NB4 (cell line): ENCODE measurements around the gene IL3RA.
"Not testable (repeated sequence)": the region's sequence is repeated elsewhere in the genome, so short reads cannot be mapped to it uniquely, and the experiment has no call there.

Experiments used
- DNase-seq: peaks from one replicate; pipeline ENCODE4 v3.0.0; 2010; ENCODE audit warnings: low read depth
- H3K4me3 ChIP-seq: one replicate; pipeline ENCODE4 v1.5.1; 2011; ENCODE audit warnings: mild to moderate bottlenecking, low read depth, low read length, moderate library complexity
- CTCF ChIP-seq: IDR thresholded peaks from one replicate; pipeline ENCODE4 v1.5.1; 2012; ENCODE audit warnings: low read depth, low read length
- MAX ChIP-seq: IDR thresholded peaks from 2 replicates; pipeline ENCODE4 v1.6.1; 2011; ENCODE audit warnings: low read depth, low read length
- MYC ChIP-seq: IDR thresholded peaks from 2 replicates; pipeline ENCODE4 v1.6.1; 2011; ENCODE audit warnings: low read depth, low read length
- POLR2A ChIP-seq: IDR thresholded peaks from 2 replicates; pipeline ENCODE4 v1.6.1; 2011; ENCODE audit warnings: mild to moderate bottlenecking; ENCODE audit not compliant: insufficient read length; ENCODE audit errors: extremely low read depth

IL3RA gene

GRCh38 chrX:1300449-1300848 is 36.1 kb upstream of the IL3RA start:
- no peak overlapping the region for H3K4me3 ChIP-seq
- no peak for DNase-seq
- no peak for TF ChIP-seq MAX
- no peak for TF ChIP-seq MYC
- no peak for TF ChIP-seq CTCF
- TF ChIP-seq POLR2A, result no peak

- no peak for DNase-seq
- H3K4me3 ChIP-seq, result no peak overlapping the region
- no peak for TF ChIP-seq POLR2A
- TF ChIP-seq MYC, result no peak
- no peak for TF ChIP-seq MAX
- no peak for TF ChIP-seq CTCF
These were observed 31.2 kb upstream of the IL3RA start for GRCh38 chrX:1305411-1305810.

- no peak for TF ChIP-seq MAX
- no peak for TF ChIP-seq POLR2A
- TF ChIP-seq CTCF, result no peak
- no peak for TF ChIP-seq MYC
- no peak overlapping the region for H3K4me3 ChIP-seq
These were observed 29.5 kb upstream of the IL3RA start for GRCh38 chrX:1306909-1307625.

GRCh38 chrX:1307626-1308340 is 28.8 kb upstream of the IL3RA start:
- no peak overlapping the region for H3K4me3 ChIP-seq
- DNase-seq, result no peak
- no peak for TF ChIP-seq MAX
- no peak for TF ChIP-seq MYC
- no peak for TF ChIP-seq CTCF
- no peak for TF ChIP-seq POLR2A

More at GRCh38 chrX:1306909-1307625, 29.5 kb upstream of the IL3RA start:
- no peak for DNase-seq

GRCh38 chrX:1308476-1308875 is 28.1 kb upstream of the IL3RA start:
- TF ChIP-seq MYC (no peak), MAX (no peak), CTCF (no peak), POLR2A (no peak)
- H3K4me3 ChIP-seq, result no peak overlapping the region
- DNase-seq, result no peak

- not testable (repeated sequence) for H3K4me3 ChIP-seq, DNase-seq
These were observed 27.7 kb upstream of the IL3RA start for GRCh38 chrX:1308917-1309316.
